WERI-Rb-1 (cell line): ENCODE measurements around the gene UVRAG.

Experiments used
- DNase-seq: peaks from one replicate; pipeline ENCODE4 v3.0.0-alpha.2; 2020
- H3K27ac ChIP-seq: fragments of 250-450 bp; sonication (Bioruptor Pico); 2 replicates; pipeline ENCODE4 v1.5.1; 2020; ENCODE audit warnings: mild to moderate bottlenecking, moderate library complexity
- H3K27me3 ChIP-seq: fragments of 250-450 bp; sonication (Bioruptor Pico); 2 replicates; pipeline ENCODE4 v1.5.1; 2021; ENCODE audit warnings: mild to moderate bottlenecking, low read depth, moderate library complexity; ENCODE audit not compliant: insufficient read depth, severe bottlenecking
- H3K36me3 ChIP-seq: fragments of 250-450 bp; sonication (Bioruptor Pico); 2 replicates; pipeline ENCODE4 v1.5.1; 2020; ENCODE audit warnings: mild to moderate bottlenecking, moderate library complexity
- H3K4me3 ChIP-seq: 2 replicates; pipeline ENCODE4 v1.5.1; 2011; ENCODE audit warnings: low read depth, mild to moderate bottlenecking, control low read depth, low read length
- H3K9me3 ChIP-seq: fragments of 250-450 bp; sonication (Bioruptor Pico); 2 replicates; pipeline ENCODE4 v1.5.1; 2021; ENCODE audit warnings: mild to moderate bottlenecking, moderate library complexity; ENCODE audit not compliant: severe bottlenecking
- CTCF ChIP-seq: IDR thresholded peaks from 2 replicates; pipeline ENCODE4 v1.5.1; 2011; ENCODE audit warnings: low read depth, mild to moderate bottlenecking, control low read depth, inconsistent platforms, low read length

UVRAG gene

GRCh38 chr11:75954039-75954438 is 139.0 kb downstream of the UVRAG start:
- Histone ChIP-seq H3K4me3 (no peak overlapping the region), H3K9me3 (no peaks in the 10 kb centered on the region), H3K36me3 (no peaks in the 10 kb centered on the region), H3K27ac (no peak overlapping the region), H3K27me3 (no peaks in the 10 kb centered on the region)
- DNase-seq: no peak
- TF ChIP-seq CTCF: no peak

- no peak for TF ChIP-seq CTCF
- no peak overlapping the region for H3K4me3 ChIP-seq
- H3K27ac ChIP-seq: no peak overlapping the region
- no peak for DNase-seq
- no peaks in the 10 kb centered on the region for H3K9me3 ChIP-seq
- no peaks in the 10 kb centered on the region for H3K36me3 ChIP-seq
- no peaks in the 10 kb centered on the region for H3K27me3 ChIP-seq
These were observed 140.4 kb downstream of the UVRAG start for GRCh38 chr11:75955443-75955842.

GRCh38 chr11:75959540-75959939 is 144.5 kb downstream of the UVRAG start:
- H3K9me3 ChIP-seq: no peaks in the 10 kb centered on the region
- no peak overlapping the region for H3K27ac ChIP-seq
- no peak overlapping the region for H3K4me3 ChIP-seq
- H3K27me3 ChIP-seq: no peaks in the 10 kb centered on the region
- DNase-seq: no peak
- no peak for TF ChIP-seq CTCF
- H3K36me3 ChIP-seq: no peaks in the 10 kb centered on the region

GRCh38 chr11:75964071-75964470 is 149.1 kb downstream of the UVRAG start:
- Histone ChIP-seq H3K4me3 (no peak overlapping the region), H3K36me3 (no peaks in the 10 kb centered on the region), H3K27ac (no peak overlapping the region), H3K27me3 (no peaks in the 10 kb centered on the region), H3K9me3 (no peaks in the 10 kb centered on the region)
- no peak for TF ChIP-seq CTCF
- no peak for DNase-seq

DNA sequence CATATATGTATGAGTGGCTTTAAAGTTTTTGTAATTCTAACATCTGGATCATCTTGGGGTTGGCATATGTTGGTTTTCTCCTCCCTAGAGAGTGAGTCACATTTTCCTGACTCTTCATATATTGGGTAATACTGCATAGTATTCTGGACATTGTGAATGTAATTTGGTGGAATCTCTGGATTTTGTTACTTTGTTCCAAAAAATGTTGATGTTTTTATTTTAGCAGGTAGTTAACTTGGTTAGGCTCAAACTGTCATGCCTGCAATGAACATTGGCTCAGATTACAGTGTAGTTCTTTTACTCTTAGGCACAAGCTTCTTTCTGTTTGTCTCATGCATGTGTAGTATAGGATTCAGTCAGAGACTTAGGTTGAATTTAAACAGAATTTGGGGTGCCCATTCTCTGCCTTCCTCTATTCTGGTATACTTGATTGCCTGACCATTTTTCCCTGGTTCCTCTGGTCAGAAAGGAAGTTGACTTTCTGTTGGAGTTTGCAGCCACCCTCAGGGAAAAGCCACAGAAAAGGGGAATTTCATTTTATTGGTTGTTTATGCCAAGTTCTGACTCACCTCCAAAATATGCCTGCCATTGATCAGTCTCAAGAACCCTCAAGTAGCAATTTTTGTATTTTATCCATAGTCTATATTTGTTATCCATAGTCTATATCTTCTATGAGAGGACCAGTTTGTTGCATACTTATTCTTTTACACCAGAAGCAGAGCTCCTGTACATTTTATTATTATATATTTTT is 151.7 kb downstream of the UVRAG start:
- no peaks in the 10 kb centered on the region for H3K36me3 ChIP-seq
- no peaks in the 10 kb centered on the region for H3K9me3 ChIP-seq
- no peak for TF ChIP-seq CTCF
- H3K4me3 ChIP-seq: no peak overlapping the region
- H3K27me3 ChIP-seq: no peaks in the 10 kb centered on the region
- no peak for DNase-seq
- H3K27ac ChIP-seq: no peak overlapping the region
